Cardiac muscle cell (in vitro differentiated cells and primary cell): ENCODE results near the gene ESPN. TPM values are rescaled to one million over a fixed set of nuclear protein-coding genes. Genes with fewer than 3 reads are reported as not detected.

Source experiments
- DNase-seq, 2 donors: peaks; one replicate each; pipeline versions ENCODE4 v3.0.0 to v3.0.0-alpha.2; 2010 to 2017; ENCODE audit warnings: low read depth in 1 of 2, low spot score in 1 of 2
- H3K27ac ChIP-seq: fragments of 200-600 bp; sonication (generic); 2 replicates; pipeline ENCODE4 v1.5.1; 2016
- H3K27me3 ChIP-seq: fragments of 200-600 bp; sonication (generic); 2 replicates; pipeline ENCODE4 v1.6.0; 2016; ENCODE audit warnings: control low read depth
- H3K36me3 ChIP-seq: fragments of 200-600 bp; sonication (generic); 2 replicates; pipeline ENCODE4 v1.5.1; 2016; ENCODE audit warnings: control low read depth
- H3K4me1 ChIP-seq: fragments of 200-600 bp; sonication (generic); 2 replicates; pipeline ENCODE4 v1.8.1; 2017; ENCODE audit warnings: low read depth, mild to moderate bottlenecking, mixed run types
- H3K4me3 ChIP-seq: fragments of 200-600 bp; sonication (generic); 2 replicates; pipeline ENCODE4 v1.5.1; 2016; ENCODE audit warnings: mild to moderate bottlenecking
- H3K9me3 ChIP-seq: fragments of 200-600 bp; sonication (generic); 2 replicates; pipeline ENCODE4 v1.5.1; 2017; ENCODE audit warnings: low read depth, mild to moderate bottlenecking, control low read depth
- CTCF ChIP-seq: IDR thresholded peaks from 2 replicates; pipeline ENCODE4 v1.5.1; 2012; ENCODE audit warnings: low read depth, mild to moderate bottlenecking, low read length
- polyA plus RNA-seq: library from polyadenylated mRNA; unstranded; fragments of >200 nt; fragmentation: Nextera tagmentation; extraction: Ambion mirVana; gene quantifications from 2 replicates; pipeline ENCODE4 v1.2.1, GENCODE V29; 2016
- total RNA-seq: library from RNA; depleted of rRNA; stranded (reverse); fragments of >200 nt; gene quantifications from 2 replicates; pipeline ENCODE4 v1.2.3, GENCODE V29; 2016

Gene ESPN
- total and polyA plus RNA-seq, 2 experiments from 2014 or later = 8.0 to 18.1 TPM

- H3K36me3 ChIP-seq = no peaks in the 10 kb centered on the region
- no peak for TF ChIP-seq CTCF
- H3K27me3 ChIP-seq = no peaks in the 10 kb centered on the region
- no peaks in the 10 kb centered on the region for H3K4me1 ChIP-seq
- H3K27ac ChIP-seq = no peak overlapping the region
- H3K9me3 ChIP-seq = no peaks in the 10 kb centered on the region
- DNase-seq = no peak
- H3K4me3 ChIP-seq = no peak overlapping the region
Measured at GRCh38 chr1:6459850-6460265, 35.3 kb downstream of the ESPN start.

- no peaks in the 10 kb centered on the region for H3K9me3 ChIP-seq
- no peaks in the 10 kb centered on the region for H3K27me3 ChIP-seq
- DNase-seq = peak in 1 of 2 donors; percentile 26
- no peaks in the 10 kb centered on the region for H3K4me1 ChIP-seq
- no peak for TF ChIP-seq CTCF
- no peaks in the 10 kb centered on the region for H3K36me3 ChIP-seq
- H3K4me3 ChIP-seq = no peak overlapping the region
- H3K27ac ChIP-seq = no peak overlapping the region
Measured at GRCh38 chr1:6460301-6461050, 35.9 kb downstream of the ESPN start.

- DNase-seq = peak in 1 of 2 donors; percentile 37
- H3K4me3 ChIP-seq = no peak overlapping the region
- peaks cover 5% of the 10 kb centered on the region for H3K27me3 ChIP-seq
- H3K4me1 ChIP-seq = no peaks in the 10 kb centered on the region
- no peak for TF ChIP-seq CTCF
- no peaks in the 10 kb centered on the region for H3K9me3 ChIP-seq
- no peaks in the 10 kb centered on the region for H3K36me3 ChIP-seq
- no peak overlapping the region for H3K27ac ChIP-seq
Measured at GRCh38 chr1:6461051-6461530, 36.5 kb downstream of the ESPN start.

GRCh38 chr1:6461538-6462411 is 37.2 kb downstream of the ESPN start:
- no peak for DNase-seq
- no peak overlapping the region for H3K4me3 ChIP-seq
- TF ChIP-seq CTCF = no peak

GRCh38 chr1:6462412-6463119 is 38.0 kb downstream of the ESPN start:
- Histone ChIP-seq H3K4me1 (no peaks in the 10 kb centered on the region), H3K9me3 (no peaks in the 10 kb centered on the region), H3K4me3 (no peak overlapping the region), H3K27ac (no peak overlapping the region), H3K36me3 (no peaks in the 10 kb centered on the region), H3K27me3 (peaks cover 9% of the 10 kb centered on the region)
- DNase-seq = no peak
- TF ChIP-seq CTCF = no peak

More at GRCh38 chr1:6461538-6462411, 37.2 kb downstream of the ESPN start:
- peaks cover 9% of the 10 kb centered on the region for H3K27me3 ChIP-seq
- no peaks in the 10 kb centered on the region for H3K9me3 ChIP-seq
- no peaks in the 10 kb centered on the region for H3K36me3 ChIP-seq
- H3K4me1 ChIP-seq = no peaks in the 10 kb centered on the region
- H3K27ac ChIP-seq = no peak overlapping the region
